ENCODE results near the gene MYH10. TPM values are rescaled to one million over a fixed set of nuclear protein-coding genes. Genes with fewer than 3 reads are reported as not detected.

The MYH10 gene
- total RNA-seq: 100 to 1,000 TPM in 3 of 6 donors, 10 to 100 TPM in 3; 73.3 to 246 (median 99.6) TPM

- H3K27ac ChIP-seq: peak within 1 kb of the TSS; percentile 74 to 89 (median 88)
- H3K9me3 ChIP-seq: no peaks in the 10 kb centered on the region
- TF ChIP-seq POLR2AphosphoS5 (IDR thresholded peaks at IDR 0.05): peak in 1 of 2 donors; percentile 59
- peak in 2 of 6 experiments; percentile 7 to 37 for TF ChIP-seq CTCF (IDR thresholded peaks at IDR 0.05)
- no peak for TF ChIP-seq EP300 (IDR thresholded peaks at IDR 0.05)
- peak in 2 of 4 donors; percentile 44 to 55 for TF ChIP-seq POLR2A (IDR thresholded peaks at IDR 0.05)
- peak within 1 kb of the TSS; percentile 69 to 90 (median 74) for H3K4me3 ChIP-seq
- H3K36me3 ChIP-seq: no peaks in the 10 kb centered on the region
- 0% methylated on average over 17 to 30 of the region's 33 CpGs for WGBS, 2 donors
- peaks cover 12 to 25% (median 16%) of the 10 kb centered on the region in 4 donors for H3K4me1 ChIP-seq
- ATAC-seq (ENCODE audit: low FRiP score in 2 of 2): peak in 1 of 2 donors; percentile 3
- no peak for DNase-seq
- peaks cover 0 to 20% (median 5%) of the 10 kb centered on the region in 4 donors for H3K27me3 ChIP-seq
Observed at GRCh38 chr17:8630227-8630801, at the start of gene MYH10. Gene MYH10, minus strand, starts transcription at chr17:8630725. Its CDS starts 7,479 bp downstream, at chr17:8623246.

GRCh38 chr17:8679126-8679525, 48.6 kb upstream of the MYH10 start:
- Histone ChIP-seq H3K4me3 (no peak overlapping the region), H3K36me3 (no peaks in the 10 kb centered on the region), H3K27ac (no peak overlapping the region), H3K4me1 (peaks cover 0 to 1% (median 0%) of the 10 kb centered on the region in 4 donors), H3K9me3 (no peaks in the 10 kb centered on the region), H3K27me3 (no peaks in the 10 kb centered on the region)
- peak in 1 of 2 donors; percentile 49 for ATAC-seq (ENCODE audit: low FRiP score in 2 of 2)
- TF ChIP-seq POLR2A (IDR thresholded peaks at IDR 0.05) (no peak), CTCF (IDR thresholded peaks at IDR 0.05) (no peak), POLR2AphosphoS5 (IDR thresholded peaks at IDR 0.05) (no peak), EP300 (IDR thresholded peaks at IDR 0.05) (no peak)
- 58 to 86% methylated on average over 3 of the region's 3 CpGs for WGBS, 2 donors
- no peak for DNase-seq

GRCh38 chr17:8675306-8675705, 44.8 kb upstream of the MYH10 start:
- no peaks in the 10 kb centered on the region for H3K36me3 ChIP-seq
- WGBS, 2 donors: 55 to 67% methylated on average over 8 of the region's 8 CpGs
- ATAC-seq (ENCODE audit: low FRiP score in 2 of 2) (no peak), DNase-seq (no peak)
- peak overlapping the region; percentile 14 to 71 (median 67) for H3K27ac ChIP-seq
- H3K4me1 ChIP-seq: peaks cover 0 to 13% (median 4%) of the 10 kb centered on the region in 4 donors
- no peak for TF ChIP-seq CTCF (IDR thresholded peaks at IDR 0.05)
- no peak for TF ChIP-seq POLR2A (IDR thresholded peaks at IDR 0.05)
- TF ChIP-seq POLR2AphosphoS5 (IDR thresholded peaks at IDR 0.05): no peak
- no peak for TF ChIP-seq EP300 (IDR thresholded peaks at IDR 0.05)
- no peaks in the 10 kb centered on the region for H3K9me3 ChIP-seq
- no peaks in the 10 kb centered on the region for H3K27me3 ChIP-seq
- no peak overlapping the region for H3K4me3 ChIP-seq

GRCh38 chr17:8674344-8675305, 44.1 kb upstream of the MYH10 start:
- Histone ChIP-seq H3K9me3 (no peaks in the 10 kb centered on the region), H3K36me3 (no peaks in the 10 kb centered on the region), H3K4me3 (no peak overlapping the region), H3K4me1 (peaks cover 0 to 13% (median 4%) of the 10 kb centered on the region in 4 donors), H3K27me3 (no peaks in the 10 kb centered on the region), H3K27ac (peak overlapping the region; percentile 14 to 72 (median 64))
- ATAC-seq (ENCODE audit: low FRiP score in 2 of 2) (peak; percentile 89 to 91), DNase-seq (peak in 1 of 2 donors; percentile 29)
- 58 to 59% methylated on average over 19 of the region's 19 CpGs for WGBS, 2 donors
- TF ChIP-seq POLR2A (IDR thresholded peaks at IDR 0.05): no peak
- peak in 1 of 4 donors; percentile 17 for TF ChIP-seq EP300 (IDR thresholded peaks at IDR 0.05)
- peak; percentile 27 to 50 for TF ChIP-seq POLR2AphosphoS5 (IDR thresholded peaks at IDR 0.05)
- TF ChIP-seq CTCF (IDR thresholded peaks at IDR 0.05): no peak

Data from upper lobe of left lung (tissue), 6 donors.